HG03097 (cell line): Measurements from ENCODE around the gene CUX1.
"Not testable (repeated sequence)": the region's sequence is repeated elsewhere in the genome, so short reads cannot be mapped to it uniquely, and the experiment has no call there.

ENCODE experiments used
- ATAC-seq: cut with Tn5 transposase; IDR thresholded peaks from one replicate; pipeline ENCODE4 v1.9.1; 2021; ENCODE audit not compliant: unreplicated experiment, low FRiP score

The CUX1 gene

DNA sequence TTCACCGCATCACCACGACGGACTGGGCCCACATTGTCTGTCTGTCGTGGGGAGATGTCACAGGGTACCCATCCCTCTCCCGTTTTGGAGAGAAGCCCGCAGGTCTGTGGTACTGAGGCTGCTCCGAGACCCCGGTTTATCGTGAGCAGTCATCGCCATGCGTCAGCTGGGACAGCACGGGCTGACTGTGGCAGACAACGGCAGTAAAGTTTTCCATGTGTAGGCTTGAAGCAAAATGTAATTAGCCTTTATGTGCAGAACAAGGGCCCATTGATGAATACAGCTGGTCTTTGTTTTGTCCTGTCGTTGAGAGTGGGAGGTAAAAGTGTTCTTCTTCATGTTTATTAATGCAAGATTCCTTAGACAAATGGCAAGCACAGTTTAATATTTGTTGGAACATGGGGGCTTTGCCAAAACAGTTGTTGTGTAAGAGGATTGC is 301.8 kb downstream of the CUX1 start:
- ATAC-seq, result no peak

GRCh38 chr7:102119925-102120324 is 302.5 kb downstream of the CUX1 start:
- ATAC-seq, result no peak

DNA sequence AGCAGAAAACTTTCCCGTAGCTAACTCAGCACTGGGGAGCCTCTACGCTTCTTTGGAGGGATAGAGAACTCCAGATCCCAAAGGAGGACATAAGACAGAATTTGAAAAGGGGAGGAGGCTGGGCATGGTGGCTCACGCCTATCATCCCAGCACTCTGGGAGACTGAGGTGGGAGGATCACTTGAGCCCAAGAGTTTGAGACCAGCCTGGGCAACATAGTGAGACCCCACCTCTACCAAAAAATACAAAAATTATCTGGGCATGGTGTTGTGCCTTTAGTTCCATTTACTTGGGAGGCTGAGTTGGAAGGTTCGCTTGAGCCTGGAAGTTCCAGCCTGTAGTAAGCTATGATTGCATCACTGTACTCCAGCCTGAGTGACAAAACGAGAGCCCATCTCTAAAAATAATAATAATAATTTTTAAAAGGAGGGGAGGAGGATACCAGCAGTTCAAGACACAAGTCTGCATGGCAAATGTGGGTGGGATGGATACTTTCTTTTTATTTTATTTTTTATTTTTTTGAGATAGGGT is 303.3 kb downstream of the CUX1 start:
- ATAC-seq, result no peak

- no peak for ATAC-seq
These were observed 304.6 kb downstream of the CUX1 start for GRCh38 chr7:102122026-102122425.

GRCh38 chr7:102125127-102125596 is 307.7 kb downstream of the CUX1 start:
- ATAC-seq, result no peak

DNA sequence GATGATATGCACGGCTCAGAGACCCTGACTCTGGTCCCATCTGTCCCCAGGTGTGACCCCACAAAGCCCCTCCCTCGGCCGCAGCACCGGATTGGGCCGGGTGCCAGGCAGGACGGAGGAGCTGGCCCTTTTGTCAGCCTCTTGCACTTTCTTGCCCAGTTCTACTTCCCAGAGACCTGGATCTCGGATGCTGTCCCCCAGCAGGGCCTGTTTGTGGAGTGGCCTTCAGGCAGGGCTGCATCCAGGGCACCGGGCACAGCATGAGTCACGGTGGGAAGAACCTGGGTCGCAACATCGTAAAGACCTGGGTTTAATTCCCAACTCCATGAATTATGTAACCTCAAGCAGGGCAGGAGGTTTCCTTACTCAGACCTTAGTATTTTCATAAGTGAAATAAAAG is 310.9 kb downstream of the CUX1 start:
- no peak for ATAC-seq

GRCh38 chr7:102129636-102130370 is 312.4 kb downstream of the CUX1 start:
- ATAC-seq, result no peak

DNA sequence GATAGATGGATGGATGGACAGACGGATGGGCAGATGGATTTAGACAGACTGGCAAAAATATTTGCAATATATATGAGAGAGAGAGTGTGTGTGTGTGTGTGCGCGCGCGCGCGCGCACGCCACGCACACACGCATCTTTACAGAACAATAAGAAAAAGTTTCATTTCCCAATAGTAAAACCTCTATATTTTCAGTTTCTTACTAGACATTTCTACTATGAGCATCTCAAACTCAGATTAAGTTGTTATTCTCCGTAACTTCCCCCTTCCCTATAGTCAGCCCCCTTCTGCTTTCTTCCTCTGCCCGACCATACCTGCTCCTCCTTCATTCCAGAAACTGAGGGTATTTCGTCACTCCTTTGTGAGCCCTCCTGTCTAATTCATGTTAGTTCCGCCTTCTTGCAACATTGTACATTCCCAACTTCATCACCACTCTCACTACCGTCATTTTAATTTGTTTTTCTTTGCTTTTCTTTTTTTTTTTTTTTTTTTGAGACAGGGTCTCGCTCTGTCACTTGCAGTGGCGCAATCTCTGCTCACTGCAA is 314.9 kb downstream of the CUX1 start:
- no peak for ATAC-seq

DNA sequence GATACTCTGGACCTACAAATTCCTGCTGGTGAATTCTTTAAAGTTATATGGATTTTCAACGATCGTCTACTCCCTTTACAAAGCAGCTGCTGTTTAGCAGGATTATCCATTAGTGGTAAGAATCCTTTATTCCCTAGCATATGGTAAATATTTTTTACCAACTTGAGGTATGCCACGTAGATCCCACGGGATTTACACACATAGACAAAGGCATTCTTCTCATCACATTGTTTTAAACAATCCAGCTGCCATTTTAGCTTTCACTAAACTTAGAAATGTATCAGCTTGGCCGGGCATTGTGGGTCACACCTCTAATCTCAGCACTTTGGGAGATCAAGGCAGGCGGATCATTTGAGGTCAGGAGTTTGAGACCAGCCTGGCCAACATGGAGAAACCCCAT is 321.2 kb downstream of the CUX1 start:
- no peak for ATAC-seq

GRCh38 chr7:102140952-102141370 is 323.5 kb downstream of the CUX1 start:
- no peak for ATAC-seq

DNA sequence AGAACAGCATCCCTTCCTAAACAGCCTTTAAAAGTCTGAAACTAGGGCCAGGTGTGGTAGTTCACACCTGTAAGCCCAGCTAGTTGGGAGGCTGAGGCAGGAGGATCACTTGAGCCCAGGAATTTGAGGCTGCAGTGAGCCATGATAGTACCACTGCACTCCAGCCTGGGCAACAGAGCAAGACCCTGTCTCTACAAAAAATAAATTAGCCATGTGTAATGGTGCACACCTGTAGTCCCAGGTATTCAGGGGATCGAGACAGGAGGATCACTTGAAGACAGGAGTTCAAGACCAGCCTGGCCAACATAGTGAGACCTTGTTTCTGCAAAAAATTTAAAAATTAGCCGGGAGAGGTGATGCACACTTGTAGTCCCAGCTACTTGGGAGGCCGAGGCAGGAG is 325.0 kb downstream of the CUX1 start:
- not testable (repeated sequence) for ATAC-seq

GRCh38 chr7:102146122-102146521 is 328.7 kb downstream of the CUX1 start:
- no peak for ATAC-seq

- no peak for ATAC-seq
These were observed 329.6 kb downstream of the CUX1 start for GRCh38 chr7:102147008-102147407.

- no peak for ATAC-seq
These were observed 331.4 kb downstream of the CUX1 start for GRCh38 chr7:102148799-102149198.

GRCh38 chr7:102149416-102149815 is 332.0 kb downstream of the CUX1 start:
- no peak for ATAC-seq

DNA sequence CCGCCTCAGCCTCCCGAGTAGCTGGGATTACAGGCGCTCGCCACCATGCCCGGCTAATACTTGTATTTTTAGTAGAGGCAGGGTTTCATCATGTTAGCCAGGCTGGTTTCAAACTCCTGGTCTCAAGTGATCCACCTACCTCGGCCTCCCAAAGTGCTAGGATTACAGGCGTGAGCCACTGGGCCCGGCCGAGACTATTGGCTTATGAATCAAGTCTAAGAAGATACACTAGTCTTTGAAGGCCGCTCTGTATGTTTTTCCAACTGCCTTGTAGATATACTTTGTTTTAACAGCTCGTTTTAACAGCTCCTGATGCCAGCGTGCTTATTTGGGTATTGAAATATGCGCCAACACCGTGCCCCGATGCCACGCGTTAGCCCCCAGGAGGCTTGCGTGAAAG is 332.8 kb downstream of the CUX1 start:
- no peak for ATAC-seq

DNA sequence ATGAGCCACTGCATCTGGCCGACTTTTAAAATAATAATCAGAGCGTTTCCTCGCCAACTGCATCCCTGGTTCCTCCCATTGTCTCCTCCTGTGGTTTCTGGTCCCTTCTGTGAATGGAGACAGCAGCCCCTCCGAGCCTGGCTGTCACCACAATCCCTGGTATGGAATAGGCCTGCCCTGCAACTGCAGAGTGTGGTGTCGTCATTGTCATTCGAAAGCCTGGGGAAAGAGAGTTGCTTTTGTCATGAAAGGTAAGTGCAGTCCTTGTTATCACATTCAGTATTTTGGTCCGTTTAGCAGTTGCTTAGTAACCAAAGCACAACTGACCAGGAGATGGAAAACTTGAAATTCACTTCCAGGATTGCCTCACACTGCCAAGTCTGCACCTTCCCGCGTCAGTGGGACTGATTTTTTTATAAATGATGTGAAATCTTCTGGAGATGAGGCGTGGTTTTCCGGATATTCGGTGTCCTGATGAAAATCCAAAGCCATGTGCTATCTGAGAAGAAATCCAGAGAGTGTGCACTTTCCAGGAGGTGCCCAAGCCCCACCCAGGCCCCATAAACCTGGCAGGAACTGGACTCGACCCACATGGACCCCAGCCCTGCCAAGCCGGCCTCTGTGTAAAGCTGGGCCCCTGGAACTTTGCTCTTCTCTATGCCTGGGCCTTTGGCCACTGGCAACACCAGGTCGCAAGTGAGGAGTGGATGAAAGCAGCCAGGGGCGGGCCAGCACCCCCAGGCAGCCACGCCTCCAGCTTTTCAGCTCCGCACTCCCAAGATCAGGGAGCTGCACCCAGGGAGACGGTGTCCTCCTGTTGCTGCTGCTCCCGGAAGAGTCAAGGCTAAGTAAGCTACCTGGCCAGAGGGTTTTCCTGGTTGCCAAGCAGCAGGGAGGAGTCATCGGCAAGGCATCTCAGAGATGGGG is 335.5 kb downstream of the CUX1 start:
- ATAC-seq, result no peak

GRCh38 chr7:102153599-102153946 is 336.1 kb downstream of the CUX1 start:
- no peak for ATAC-seq

GRCh38 chr7:102154425-102154824 is 337.0 kb downstream of the CUX1 start:
- ATAC-seq, result no peak

DNA sequence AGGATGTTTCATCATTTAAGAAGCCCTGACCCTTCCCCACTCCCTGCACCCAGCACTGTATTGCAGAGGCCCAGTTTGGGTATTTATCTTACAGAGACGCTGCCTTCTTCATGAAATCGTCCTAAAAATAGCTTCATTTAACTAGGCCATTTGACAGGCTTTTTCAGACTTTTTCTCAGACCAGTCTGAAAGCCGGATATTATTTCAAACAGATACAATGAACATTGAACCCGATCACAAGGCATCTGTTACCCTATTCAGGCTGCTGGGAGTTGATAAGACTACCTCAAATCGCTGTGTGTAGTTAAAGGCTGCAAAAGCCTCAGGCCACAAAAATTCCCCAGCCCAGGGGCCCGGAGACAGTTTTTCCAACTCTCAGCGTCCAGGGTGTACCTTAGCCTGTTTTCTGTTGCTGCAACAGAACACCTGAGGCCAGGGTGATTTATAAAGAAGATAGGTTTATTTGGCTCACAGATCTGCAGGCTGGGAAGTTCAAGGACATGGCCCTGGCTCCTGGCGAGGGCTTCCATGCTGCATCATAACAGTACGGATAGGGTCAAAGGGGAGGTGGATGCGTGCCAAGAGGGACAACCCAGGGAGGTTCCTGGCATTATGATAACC is 338.5 kb downstream of the CUX1 start:
- no peak for ATAC-seq

- ATAC-seq, result no peak
These were observed 339.4 kb downstream of the CUX1 start for GRCh38 chr7:102156867-102157266.
